T-cell (primary cell): ENCODE results near the gene CD55. TPM values are rescaled to one million over a fixed set of nuclear protein-coding genes. Genes with fewer than 3 reads are reported as not detected.
A peak's percentile ranks its signal among the peaks of the same experiment; 100 is the strongest.

Source experiments
- ATAC-seq, 4 experiments: fragments of 200-7000 bp in 3 of 4; fragments of 150-1000 bp in 1 of 4; cut with Tn5 transposase; replicated peaks in 1 of 4; 1 replicate in 3 of 4; 2 replicates in 1 of 4; pipeline ENCODE4 v1.10.0; 2021; ENCODE audit warnings: moderate library complexity in 3 of 4, mild to moderate bottlenecking in 2 of 4, moderate number of reproducible peaks in 1 of 4
- CTCF ChIA-PET, 2 donors: fragments of 300-600 bp; sonication (Branson Sonifier 250); formaldehyde crosslinking; loops; one replicate each; lab custom pipeline; 2022; ENCODE audit warnings: antibody characterized with exemption in 2 of 2; lab: Charles Lee
- POLR2A ChIA-PET, 2 donors: fragments of 300-600 bp; sonication (Branson Sonifier 250); formaldehyde crosslinking; loops; one replicate each; lab custom pipeline; 2022; ENCODE audit warnings: antibody characterized with exemption in 2 of 2; lab: Charles Lee
- DNase-seq, 35 experiments: peaks; one replicate each; pipeline versions ENCODE4 v3.0.0 to v3.0.0-alpha.2; 2013 to 2023
- H3K27ac ChIP-seq: one replicate; pipeline ENCODE4 v1.5.1; 2013; ENCODE audit warnings: low read length
- H3K27me3 ChIP-seq, 2 experiments: replicated peaks in 1 of 2; 1 replicate in 1 of 2; 2 replicates in 1 of 2; pipeline versions ENCODE4 v1.6.1 to v1.7.0; 2013; ENCODE audit warnings: low read length in 1 of 2, mixed read lengths in 1 of 2; ENCODE audit not compliant: control insufficient read depth in 2 of 2, insufficient read depth in 2 of 2; ENCODE audit errors: extremely low read depth in 1 of 2
- H3K36me3 ChIP-seq, 2 donors: 1 replicate in 1 of 2; 2 replicates in 1 of 2; pipeline versions ENCODE4 v1.6.1 to v1.7.0; 2013; ENCODE audit warnings: low read length in 1 of 2; ENCODE audit not compliant: control insufficient read depth in 2 of 2, insufficient read depth in 1 of 2; ENCODE audit errors: extremely low read depth in 1 of 2
- H3K4me1 ChIP-seq, 2 experiments: 1 replicate in 1 of 2; 2 replicates in 1 of 2; pipeline versions ENCODE4 v1.6.1 to v1.7.0; 2013; ENCODE audit warnings: low read length in 2 of 2, mixed read lengths in 1 of 2; ENCODE audit not compliant: insufficient read depth in 2 of 2, control insufficient read depth in 1 of 2; ENCODE audit errors: extremely low read depth in 1 of 2
- H3K4me3 ChIP-seq, 2 donors: 1 replicate in 1 of 2; 2 replicates in 1 of 2; pipeline versions ENCODE4 v1.5.1 to v1.7.0; 2013; ENCODE audit warnings: mild to moderate bottlenecking in 2 of 2, low read length in 1 of 2, moderate library complexity in 1 of 2; ENCODE audit not compliant: control insufficient read depth in 1 of 2; ENCODE audit errors: extremely low read depth in 1 of 2
- H3K9me3 ChIP-seq: 2 replicates; pipeline ENCODE4 v1.7.0; 2013
- H3K27ac Mint-ChIP-seq, 2 donors: one replicate each; pipeline ENCODE4 v1.8.0; 2020 to 2021; ENCODE audit warnings: mild to moderate bottlenecking in 2 of 2, mixed read lengths in 2 of 2
- H3K27me3 Mint-ChIP-seq, 2 donors: one replicate each; pipeline ENCODE4 v1.8.0; 2021 to 2022; ENCODE audit warnings: mixed read lengths in 2 of 2
- H3K36me3 Mint-ChIP-seq: one replicate; pipeline ENCODE4 v1.8.0; 2021; ENCODE audit warnings: mixed read lengths
- H3K4me1 Mint-ChIP-seq, 3 donors: one replicate each; pipeline ENCODE4 v1.8.0; 2020 to 2022; ENCODE audit warnings: mixed read lengths in 3 of 3, mild to moderate bottlenecking in 1 of 3
- H3K4me3 Mint-ChIP-seq, 3 donors: one replicate each; pipeline ENCODE4 v1.8.0; 2020 to 2022; ENCODE audit warnings: mild to moderate bottlenecking in 3 of 3, mixed read lengths in 3 of 3, moderate library complexity in 3 of 3
- H3K9me3 Mint-ChIP-seq, 3 donors: one replicate each; pipeline ENCODE4 v1.8.0; 2020 to 2022; ENCODE audit warnings: mixed read lengths in 3 of 3
- WGBS: methylation state at CpG from one replicate; pipeline ENCODE4 v1.1.5; 2013; ENCODE audit warnings: missing lambda C conversion rate; ENCODE audit not compliant: insufficient coverage; 5-methylcytosine and 5-hydroxymethylcytosine counted together
- total RNA-seq, 35 experiments: library from RNA in 6 of 35; stranded (reverse) in 6 of 35; fragments of 120-200 nt in 1 of 35; gene quantifications; one replicate each; pipeline versions ENCODE4 v1.2.1 to v1.2.4 and lab custom pipeline; 2013 to 2026

The CD55 gene
- total RNA-seq, 5 donors from 2014 or later (not counting 1 experiment from before 2014, with no cell fraction given): 86.2 to 218 (median 117) TPM

GRCh38 chr1:207302618-207303393 is 18.7 kb upstream of the CD55 start:
- no peak for ATAC-seq
- no CpG with 5 or more reads among the region's 1 CpG for WGBS
- ChIA-PET POLR2A (no interaction called here), CTCF (interaction anchor here in 1 of 2 donors (0.8 kb wide), 1 partner anchor 11 kb away, joined by 3 read pairs; no protein-coding TSS in a partner anchor)
- H3K4me1 Mint-ChIP-seq: peaks cover 8 to 18% (median 16%) of the 10 kb centered on the region in 3 donors
- Histone ChIP-seq H3K4me1 (no peaks in the 10 kb centered on the region), H3K9me3 (no peaks in the 10 kb centered on the region), H3K36me3 (no peaks in the 10 kb centered on the region), H3K4me3 (no peak overlapping the region), H3K27ac (no peak overlapping the region), H3K27me3 (no peaks in the 10 kb centered on the region)
- no peak overlapping the region for H3K27ac Mint-ChIP-seq
- H3K9me3 Mint-ChIP-seq: peaks cover 7 to 9% (median 8%) of the 10 kb centered on the region in 3 donors
- no peak for DNase-seq
- H3K4me3 Mint-ChIP-seq: no peak overlapping the region
- no peaks in the 10 kb centered on the region for H3K27me3 Mint-ChIP-seq
- H3K36me3 Mint-ChIP-seq: no peaks in the 10 kb centered on the region

- H3K27ac ChIP-seq: no peak overlapping the region
- no peak overlapping the region for H3K27ac Mint-ChIP-seq
- H3K9me3 Mint-ChIP-seq: peaks cover 7 to 9% (median 8%) of the 10 kb centered on the region in 3 donors
- H3K4me1 Mint-ChIP-seq: peaks cover 22 to 31% (median 27%) of the 10 kb centered on the region in 3 donors
- ATAC-seq (no peak), DNase-seq (no peak)
- no peaks in the 10 kb centered on the region for H3K36me3 ChIP-seq
- no peaks in the 10 kb centered on the region for H3K9me3 ChIP-seq
- POLR2A ChIA-PET: interaction anchor here in 1 of 2 donors (0.6 kb wide), 1 partner anchor 29 kb away, joined by 4 read pairs; no protein-coding TSS in a partner anchor
- H3K27me3 Mint-ChIP-seq: no peaks in the 10 kb centered on the region
- CTCF ChIA-PET: no interaction called here
- H3K36me3 Mint-ChIP-seq: no peaks in the 10 kb centered on the region
- 90% methylated on average over 2 of the region's 8 CpGs for WGBS
- no peaks in the 10 kb centered on the region for H3K27me3 ChIP-seq
- peaks cover 4 to 14% of the 10 kb centered on the region in 2 experiments for H3K4me1 ChIP-seq
- H3K4me3 Mint-ChIP-seq: no peak overlapping the region
- no peak overlapping the region for H3K4me3 ChIP-seq
Measured at GRCh38 chr1:207304710-207305488, 16.6 kb upstream of the CD55 start.

DNA sequence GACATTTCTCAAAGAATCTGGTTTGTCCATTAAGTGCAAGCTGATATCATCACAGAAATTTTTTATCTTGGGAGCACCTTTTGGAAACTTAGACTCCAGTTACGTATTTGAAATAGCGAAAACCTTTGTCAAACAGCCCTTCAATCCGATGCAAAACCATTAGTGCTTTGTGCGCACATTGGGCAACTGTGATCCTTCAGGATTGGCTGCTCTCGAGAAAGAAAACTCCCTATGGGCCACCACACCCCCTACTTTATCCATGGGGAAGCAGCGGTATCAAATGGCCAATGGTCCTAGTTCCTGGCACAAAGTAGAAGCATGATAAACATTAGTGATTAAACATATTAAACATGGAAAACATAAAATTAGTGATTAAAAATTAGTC is 16.0 kb upstream of the CD55 start:
- no peaks in the 10 kb centered on the region for H3K9me3 ChIP-seq
- CTCF ChIA-PET: no interaction called here
- H3K27me3 Mint-ChIP-seq: no peaks in the 10 kb centered on the region
- peaks cover 26 to 35% (median 30%) of the 10 kb centered on the region in 3 donors for H3K4me1 Mint-ChIP-seq
- H3K36me3 ChIP-seq: no peaks in the 10 kb centered on the region
- H3K4me3 Mint-ChIP-seq: no peak overlapping the region
- no peak overlapping the region for H3K27ac Mint-ChIP-seq
- H3K27me3 ChIP-seq: no peaks in the 10 kb centered on the region
- H3K9me3 Mint-ChIP-seq: peaks cover 7 to 9% (median 8%) of the 10 kb centered on the region in 3 donors
- POLR2A ChIA-PET: no interaction called here
- no peaks in the 10 kb centered on the region for H3K36me3 Mint-ChIP-seq
- H3K4me1 ChIP-seq: peaks cover 4 to 18% of the 10 kb centered on the region in 2 experiments
- no peak for DNase-seq
- WGBS: 72% methylated on average over 3 of the region's 6 CpGs
- ATAC-seq: no peak
- no peak overlapping the region for H3K27ac ChIP-seq
- no peak overlapping the region for H3K4me3 ChIP-seq

GRCh38 chr1:207306023-207306422 is 15.5 kb upstream of the CD55 start:
- Histone ChIP-seq H3K4me3 (no peak overlapping the region), H3K4me1 (peaks cover 4 to 18% of the 10 kb centered on the region in 2 experiments), H3K9me3 (no peaks in the 10 kb centered on the region), H3K27me3 (no peaks in the 10 kb centered on the region), H3K27ac (no peak overlapping the region), H3K36me3 (no peaks in the 10 kb centered on the region)
- ChIA-PET CTCF (no interaction called here), POLR2A (no interaction called here)
- Mint-ChIP-seq H3K27ac (no peak overlapping the region), H3K27me3 (no peaks in the 10 kb centered on the region), H3K9me3 (peaks cover 7 to 9% (median 8%) of the 10 kb centered on the region in 3 donors), H3K4me1 (peaks cover 26 to 35% (median 30%) of the 10 kb centered on the region in 3 donors), H3K4me3 (no peak overlapping the region), H3K36me3 (no peaks in the 10 kb centered on the region)
- WGBS: no CpG with 5 or more reads among the region's 1 CpG
- no peak for DNase-seq
- ATAC-seq: no peak

GRCh38 chr1:207306603-207307002 is 14.9 kb upstream of the CD55 start:
- no peak overlapping the region for H3K4me3 ChIP-seq
- ChIA-PET POLR2A (no interaction called here), CTCF (no interaction called here)
- Mint-ChIP-seq H3K36me3 (no peaks in the 10 kb centered on the region), H3K27ac (no peak overlapping the region), H3K4me3 (no peak overlapping the region), H3K9me3 (peaks cover 7 to 9% (median 8%) of the 10 kb centered on the region in 3 donors), H3K4me1 (peaks cover 26 to 35% (median 30%) of the 10 kb centered on the region in 3 donors), H3K27me3 (no peaks in the 10 kb centered on the region)
- DNase-seq: no peak
- H3K9me3 ChIP-seq: no peaks in the 10 kb centered on the region
- H3K36me3 ChIP-seq: no peaks in the 10 kb centered on the region
- no peaks in the 10 kb centered on the region for H3K27me3 ChIP-seq
- no peak overlapping the region for H3K27ac ChIP-seq
- ATAC-seq: no peak
- peaks cover 4 to 18% of the 10 kb centered on the region in 2 experiments for H3K4me1 ChIP-seq
- WGBS: 100% methylated on average over 2 of the region's 5 CpGs

- Mint-ChIP-seq H3K27me3 (no peaks in the 10 kb centered on the region), H3K36me3 (no peaks in the 10 kb centered on the region), H3K4me1 (peaks cover 20 to 23% (median 21%) of the 10 kb centered on the region in 3 donors), H3K9me3 (peaks cover 0 to 3% (median 0%) of the 10 kb centered on the region in 3 donors), H3K27ac (peak overlapping the region; percentile 34 to 47), H3K4me3 (peak overlapping the region in 1 of 3 donors; percentile 46)
- ChIA-PET POLR2A (interaction anchor here in 1 of 2 donors (1.4 kb wide), 1 partner anchor 13 kb away, joined by 4 read pairs; the partner anchor contains the start of gene CD55), CTCF (no interaction called here)
- Histone ChIP-seq H3K4me1 (peaks cover 4 to 18% of the 10 kb centered on the region in 2 experiments), H3K36me3 (no peaks in the 10 kb centered on the region), H3K9me3 (no peaks in the 10 kb centered on the region), H3K27me3 (no peaks in the 10 kb centered on the region), H3K27ac (no peak overlapping the region), H3K4me3 (no peak overlapping the region)
- WGBS: no CpG with 5 or more reads among the region's 2 CpGs
- ATAC-seq (peak in 3 of 4 experiments; percentile 46 to 70 (median 50)), DNase-seq (no peak)
Measured at GRCh38 chr1:207308451-207309190, 12.9 kb upstream of the CD55 start.
